Measurements from ENCODE around the gene FTSJ3.

GRCh38 chr17:63848834-63849689, 21.6 kb upstream of the FTSJ3 start:
- TF ChIP-seq GATA2 (IDR thresholded peaks at IDR 0.05; ENCODE audit: low read depth, low read length) (no peak), GATA3 (IDR thresholded peaks at IDR 0.05; ENCODE audit: low read depth, low read length) (no peak)
